HG03442 (cell line): ENCODE measurements around the gene DEFB129.
"Not testable (repeated sequence)": the region's sequence is repeated elsewhere in the genome, so short reads cannot be mapped to it uniquely, and the experiment has no call there.

ENCODE experiments used
- ATAC-seq: cut with Tn5 transposase; IDR thresholded peaks from one replicate; pipeline ENCODE4 v1.9.1; 2021; ENCODE audit warnings: mild to moderate bottlenecking, moderate library complexity; ENCODE audit not compliant: unreplicated experiment

DEFB129 gene, protein sequence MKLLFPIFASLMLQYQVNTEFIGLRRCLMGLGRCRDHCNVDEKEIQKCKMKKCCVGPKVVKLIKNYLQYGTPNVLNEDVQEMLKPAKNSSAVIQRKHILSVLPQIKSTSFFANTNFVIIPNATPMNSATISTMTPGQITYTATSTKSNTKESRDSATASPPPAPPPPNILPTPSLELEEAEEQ

DNA sequence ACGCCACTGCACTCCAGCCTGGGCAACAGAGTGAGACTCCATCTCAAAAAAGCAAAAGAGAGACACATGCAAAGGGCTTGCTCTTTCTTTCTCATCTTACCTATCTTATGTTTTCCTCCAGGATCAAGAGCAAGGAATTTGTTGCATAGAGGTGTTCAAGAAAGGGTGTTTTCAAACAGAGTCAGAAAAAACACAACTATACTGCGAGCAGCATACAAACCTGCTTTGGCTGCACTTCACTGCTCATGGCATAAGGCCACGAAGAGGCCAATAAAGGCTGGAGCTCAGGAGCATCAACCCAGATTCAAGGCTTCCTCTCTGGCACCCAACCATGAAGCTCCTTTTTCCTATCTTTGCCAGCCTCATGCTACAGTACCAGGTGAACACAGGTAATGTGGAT, at the start of gene DEFB129:
TSS of gene DEFB129 (plus strand) at position 301 of the 400 bp plus-strand sequence. CDS start at position 332, 31 bp downstream.
- ATAC-seq: no peak

DNA sequence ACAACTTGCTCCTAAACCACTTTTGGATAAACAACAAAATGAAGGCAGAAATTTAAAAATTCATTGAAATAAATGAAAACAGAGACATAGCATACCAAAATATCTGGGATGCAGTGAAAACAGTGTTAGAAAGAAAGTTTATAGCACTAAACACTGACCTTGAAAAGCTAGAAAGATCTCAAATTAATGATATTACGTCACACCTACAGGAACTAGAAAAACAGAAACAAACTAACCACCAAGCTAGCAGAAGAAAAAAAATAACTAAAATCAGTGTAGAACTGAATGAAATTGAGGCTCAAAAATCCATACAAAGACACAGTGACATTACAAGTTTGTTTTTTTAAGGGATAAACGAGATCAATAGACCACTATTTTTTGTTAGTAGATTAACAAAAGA, 42.8 kb upstream of the DEFB129 start:
- no peak for ATAC-seq

DNA sequence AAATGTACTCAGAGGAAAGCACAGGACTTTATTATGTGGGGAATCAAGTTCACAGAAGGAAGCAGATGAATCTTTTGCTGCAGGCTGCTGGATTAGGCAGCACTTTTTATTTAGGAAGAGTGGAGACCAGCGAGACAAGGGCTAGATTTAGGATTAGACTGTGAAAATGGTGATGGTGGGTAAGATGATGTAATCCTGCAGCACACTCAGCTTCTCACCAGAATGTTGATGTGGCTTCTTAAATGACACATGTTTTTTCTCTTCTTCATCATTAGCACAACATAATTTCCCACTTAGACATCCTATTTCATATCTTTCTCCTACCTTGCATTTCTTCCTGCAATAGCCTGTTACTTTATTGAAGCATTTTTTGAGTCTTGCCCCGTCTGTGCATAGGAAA, 39.3 kb upstream of the DEFB129 start:
- ATAC-seq: no peak

DNA sequence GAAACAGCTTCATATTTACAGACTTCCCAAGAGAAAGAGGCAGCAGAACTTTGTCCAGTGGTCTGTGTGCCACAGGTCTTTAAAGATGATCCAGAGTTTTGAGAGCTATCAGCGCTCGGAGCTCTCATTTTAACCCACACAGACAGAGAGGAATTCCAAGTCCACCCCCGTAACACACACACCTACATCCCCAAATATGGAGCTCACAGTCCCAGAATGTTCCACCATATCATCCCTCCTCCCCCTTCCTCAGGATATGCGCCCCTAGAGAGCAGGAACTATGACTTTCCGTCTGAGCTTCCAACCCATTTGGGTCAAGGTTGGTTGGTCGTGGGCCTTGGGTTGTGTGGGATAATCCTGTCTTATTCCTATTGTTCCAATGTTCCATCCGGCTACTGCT, 37.4 kb upstream of the DEFB129 start, which contains the start of gene DEFB128:
TSS of gene DEFB128 (minus strand) at position 101 of the 400 bp plus-strand sequence. CDS start at position 13, 88 bp downstream.
- ATAC-seq: no peak

DNA sequence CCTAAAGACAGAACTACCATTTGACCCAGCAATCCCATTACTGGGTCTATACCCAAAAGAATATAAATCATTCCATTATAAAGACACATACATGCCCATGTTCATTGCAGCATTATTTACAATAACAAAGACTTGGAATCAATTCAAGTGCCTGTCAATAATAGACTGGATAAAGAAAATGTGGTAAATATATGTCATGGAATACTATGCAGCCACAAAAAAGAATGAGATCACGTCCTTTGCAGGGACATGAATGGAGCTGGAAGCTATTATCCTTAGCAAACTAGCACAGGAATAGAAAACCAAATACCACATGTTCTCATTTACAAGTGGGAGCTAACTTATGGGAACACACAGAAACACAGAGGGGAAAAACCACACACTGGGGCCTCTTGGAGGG, 28.8 kb upstream of the DEFB129 start:
- ATAC-seq: no peak

DNA sequence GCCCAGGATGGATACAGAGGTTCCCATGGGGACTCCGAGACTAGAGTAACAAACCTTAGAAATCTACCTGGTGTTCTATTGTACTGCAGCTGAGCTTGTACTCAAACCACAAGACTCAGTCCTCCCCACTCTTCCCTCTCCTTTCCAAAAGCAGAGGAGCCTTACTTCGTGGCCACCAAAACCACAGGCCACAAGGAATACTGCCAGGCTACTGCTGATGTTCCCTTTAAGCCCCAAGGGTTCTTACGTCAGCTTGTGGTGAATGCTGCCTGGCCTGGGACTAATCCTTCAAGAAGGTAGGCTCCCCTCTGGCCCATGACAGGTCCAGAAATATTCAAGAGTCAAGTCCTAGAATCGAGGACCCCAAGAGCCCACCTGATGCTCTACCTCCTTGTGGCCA, 27.1 kb upstream of the DEFB129 start:
- ATAC-seq: no peak

DNA sequence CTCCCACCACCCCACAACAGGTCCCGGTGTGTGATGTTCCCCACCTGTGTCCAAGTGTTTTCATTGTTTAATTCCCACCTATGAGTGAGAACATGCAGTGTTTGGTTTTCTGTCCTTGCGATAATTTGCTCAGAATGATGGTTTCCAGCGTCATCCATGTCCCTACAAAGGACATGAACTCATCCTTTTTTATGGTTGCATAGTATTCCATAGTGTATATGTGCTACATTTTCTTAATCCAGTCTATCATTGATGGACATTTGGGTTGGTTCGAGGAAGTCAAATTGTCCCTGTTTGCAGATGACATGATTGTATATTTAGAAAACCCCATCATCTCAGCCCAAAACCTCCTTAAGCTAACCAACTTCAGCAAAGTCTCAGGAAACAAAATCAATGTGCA, 23.4 kb upstream of the DEFB129 start:
- not testable (repeated sequence) for ATAC-seq

DNA sequence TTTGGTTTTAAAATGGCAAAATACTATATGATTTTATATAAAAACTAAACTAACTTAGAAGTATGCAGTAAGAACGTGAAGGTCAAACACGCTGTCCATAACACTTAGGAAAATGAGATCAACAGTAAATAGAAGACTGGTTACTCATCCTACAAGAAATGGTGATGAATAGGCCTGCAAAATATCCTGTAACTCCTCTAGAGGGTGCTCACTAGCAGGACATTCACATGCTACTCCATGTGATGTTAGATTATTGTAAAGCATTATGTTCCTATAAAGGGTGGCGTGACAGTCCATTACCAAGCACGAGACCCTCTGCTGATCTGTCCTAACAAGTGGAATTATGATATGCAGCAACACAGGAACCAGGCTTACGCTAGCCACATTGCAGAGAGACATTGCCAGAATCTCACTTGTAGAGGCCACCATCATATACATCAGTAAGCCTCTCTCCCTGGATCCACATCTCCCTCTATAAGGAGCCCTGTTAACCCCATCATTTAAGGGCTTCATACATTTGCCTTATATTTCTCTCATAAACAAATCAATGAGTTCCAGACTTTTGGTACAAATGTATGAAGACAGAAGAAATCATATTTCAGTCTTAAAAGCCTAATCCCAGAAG, 18.0 kb upstream of the DEFB129 start:
- no peak for ATAC-seq

DNA sequence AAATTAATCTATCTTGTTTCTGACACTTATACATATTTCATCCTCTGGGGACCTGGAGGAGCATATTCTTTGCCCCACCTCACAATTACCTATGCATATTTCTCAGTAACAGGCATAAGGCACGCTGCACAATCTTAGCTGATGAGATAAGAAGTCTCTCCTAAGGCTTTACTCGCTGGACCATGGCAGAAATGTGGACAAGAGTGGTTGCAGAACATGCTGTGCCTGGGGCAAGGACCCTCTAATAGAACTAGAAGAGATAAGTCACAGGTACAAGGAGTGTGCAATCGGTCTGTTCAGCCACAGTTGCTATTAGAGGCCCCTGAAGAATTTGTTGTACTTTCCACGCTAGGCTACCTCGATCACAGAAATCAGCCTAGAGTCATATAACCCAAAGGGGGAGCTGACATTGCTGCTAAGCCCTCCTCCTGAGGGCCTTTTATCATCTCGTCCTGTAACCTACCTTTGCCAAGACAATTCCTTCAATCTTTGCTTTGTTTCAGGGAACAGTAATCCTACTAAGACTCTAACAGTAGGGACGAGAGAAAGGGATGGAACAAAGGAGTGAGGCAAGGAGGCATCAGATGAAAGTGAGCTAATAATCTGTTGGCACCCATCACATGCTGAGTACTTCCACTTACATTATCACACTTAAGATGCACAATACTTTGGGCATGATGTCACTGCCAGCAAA, 16.1 kb upstream of the DEFB129 start:
- no peak for ATAC-seq

DNA sequence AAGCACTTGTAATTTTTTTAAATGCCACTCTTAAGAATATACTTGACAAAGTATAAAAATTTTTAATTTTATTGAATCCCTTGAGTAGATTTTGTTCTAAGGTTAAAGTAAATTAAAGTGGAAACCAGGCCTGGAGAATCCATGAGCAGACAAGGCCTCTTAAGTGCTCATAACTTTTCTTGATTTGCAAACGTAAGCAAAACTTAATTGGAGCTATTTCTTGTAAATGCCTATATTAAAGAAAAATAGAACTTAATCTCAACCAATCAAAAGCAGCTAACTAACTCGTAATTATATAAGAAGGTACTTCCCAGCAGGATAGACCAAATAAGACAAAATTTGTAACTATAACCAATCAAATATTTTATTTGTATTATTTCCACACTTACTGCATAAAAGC, 12.7 kb upstream of the DEFB129 start:
- ATAC-seq: no peak

DNA sequence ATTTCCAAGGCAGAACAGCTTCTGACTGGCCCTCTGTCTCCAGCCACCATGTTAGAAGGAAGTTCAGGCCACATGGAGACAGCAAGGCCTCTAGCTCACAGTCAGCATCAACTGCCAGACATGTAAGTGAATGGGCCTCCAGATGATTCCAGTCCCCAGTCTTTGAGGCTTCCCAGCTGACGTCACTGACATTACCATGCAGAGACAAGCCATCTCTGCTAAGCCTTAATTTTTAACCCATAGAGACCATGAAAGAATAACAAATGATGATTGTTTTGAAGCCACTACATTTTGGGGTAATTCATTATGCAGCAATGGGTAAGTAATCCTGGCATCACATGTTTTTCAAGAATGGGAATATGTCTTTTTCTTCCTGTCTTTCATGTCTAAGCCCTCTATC, 11.3 kb upstream of the DEFB129 start:
- ATAC-seq: no peak

DNA sequence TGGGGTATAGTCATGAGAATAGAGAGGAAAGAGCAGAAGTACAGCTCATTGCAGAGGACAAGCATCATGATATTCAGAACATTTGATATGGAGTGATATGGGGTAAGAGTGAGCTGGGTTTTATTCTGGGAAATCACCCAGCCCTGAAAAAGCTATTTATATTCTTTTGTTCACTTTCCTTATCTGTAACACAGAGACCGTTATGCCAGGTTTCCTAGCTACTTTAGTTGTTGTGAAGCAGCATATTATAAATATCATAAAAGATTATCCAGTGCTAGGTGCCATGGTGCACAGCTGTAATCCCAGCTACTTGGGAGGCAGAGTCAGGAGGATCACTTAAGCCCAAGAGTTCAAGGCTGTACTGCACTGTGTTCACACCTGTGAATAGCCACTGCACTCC, 9.8 kb upstream of the DEFB129 start:
- no peak for ATAC-seq

DNA sequence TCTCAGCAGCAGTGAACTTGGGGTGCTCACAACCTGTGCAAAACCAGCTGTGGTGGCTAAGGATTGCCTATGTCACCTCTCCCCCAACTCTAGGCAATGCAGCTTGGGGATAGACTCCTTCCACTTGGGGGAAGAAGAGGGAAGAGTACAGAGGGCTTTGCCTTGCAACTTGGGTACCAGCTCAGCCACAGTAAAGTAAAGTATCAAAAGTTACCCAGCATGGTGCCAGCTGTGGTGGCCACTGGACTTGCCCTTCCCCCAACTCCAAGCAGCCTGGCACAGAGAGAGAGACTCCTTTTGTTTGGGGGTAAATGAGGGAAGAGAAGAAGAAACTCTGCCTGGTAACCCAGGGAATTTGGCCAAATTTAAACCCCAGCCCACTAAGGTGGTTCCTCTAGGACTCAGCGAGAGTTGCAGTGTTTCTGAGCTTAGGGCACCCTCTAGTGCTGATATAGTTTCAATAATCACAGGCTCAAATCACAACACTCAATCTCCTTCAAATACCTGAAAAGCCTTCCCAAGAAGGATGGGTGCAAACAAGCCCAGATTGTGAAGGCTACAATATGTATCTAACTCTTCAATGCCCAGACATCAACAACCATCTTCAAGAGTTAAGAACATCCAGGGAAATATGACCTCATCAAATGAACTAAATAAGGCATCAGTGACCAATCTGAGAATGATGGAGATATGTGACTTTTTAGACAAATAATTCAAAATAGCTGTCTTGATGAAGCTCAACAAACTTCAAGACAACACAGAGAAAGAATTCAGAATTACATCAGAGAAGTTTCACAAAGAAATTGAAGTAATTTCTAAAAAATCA, 7.6 kb upstream of the DEFB129 start:
- no peak for ATAC-seq

DNA sequence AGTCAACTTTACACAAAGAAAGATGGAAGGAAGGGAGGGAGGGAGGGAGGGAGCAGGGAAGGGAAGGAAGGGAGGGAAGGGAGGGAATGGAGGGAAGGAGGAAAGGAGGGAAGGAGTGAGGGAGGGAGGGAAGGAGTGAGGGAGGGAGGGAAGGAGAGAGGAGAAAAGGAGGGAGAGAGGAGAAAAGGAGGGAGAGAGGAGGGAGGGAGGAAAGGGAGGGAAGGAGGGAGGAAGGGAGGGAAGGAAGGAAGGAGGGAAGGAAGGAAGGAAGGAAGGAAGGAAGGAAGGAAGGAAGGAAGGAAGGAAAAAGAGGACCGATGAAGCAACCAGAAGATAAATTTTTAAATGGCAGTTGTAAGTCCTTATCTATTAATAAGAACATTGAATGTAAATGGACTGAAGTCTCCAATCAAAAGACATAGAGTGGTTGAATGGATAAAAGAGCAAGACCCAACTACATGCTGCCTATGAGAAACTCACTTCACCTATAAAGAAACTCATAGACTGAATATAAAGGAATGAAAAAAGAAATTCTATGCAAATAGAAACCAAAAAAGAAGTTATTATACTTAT, 5.7 kb upstream of the DEFB129 start:
- no peak for ATAC-seq

DNA sequence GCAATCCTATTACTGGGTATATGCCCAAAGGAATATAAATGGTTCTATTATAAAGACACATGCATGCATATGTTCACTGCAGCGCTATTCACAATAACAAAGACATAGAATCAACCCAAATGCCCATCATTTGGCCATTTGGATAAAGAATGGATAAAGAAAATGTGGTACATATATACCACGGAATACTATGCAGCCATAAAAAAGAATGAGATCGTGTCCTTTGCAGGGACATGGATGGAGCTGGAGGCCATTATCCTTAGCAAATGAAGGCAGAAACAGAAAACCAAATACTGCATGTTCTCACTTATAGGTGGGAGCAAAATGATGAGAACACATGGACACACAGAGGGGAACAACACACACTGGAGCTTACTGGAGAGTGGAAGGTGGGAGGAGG, 1.2 kb upstream of the DEFB129 start:
- ATAC-seq: not testable (repeated sequence)

DNA sequence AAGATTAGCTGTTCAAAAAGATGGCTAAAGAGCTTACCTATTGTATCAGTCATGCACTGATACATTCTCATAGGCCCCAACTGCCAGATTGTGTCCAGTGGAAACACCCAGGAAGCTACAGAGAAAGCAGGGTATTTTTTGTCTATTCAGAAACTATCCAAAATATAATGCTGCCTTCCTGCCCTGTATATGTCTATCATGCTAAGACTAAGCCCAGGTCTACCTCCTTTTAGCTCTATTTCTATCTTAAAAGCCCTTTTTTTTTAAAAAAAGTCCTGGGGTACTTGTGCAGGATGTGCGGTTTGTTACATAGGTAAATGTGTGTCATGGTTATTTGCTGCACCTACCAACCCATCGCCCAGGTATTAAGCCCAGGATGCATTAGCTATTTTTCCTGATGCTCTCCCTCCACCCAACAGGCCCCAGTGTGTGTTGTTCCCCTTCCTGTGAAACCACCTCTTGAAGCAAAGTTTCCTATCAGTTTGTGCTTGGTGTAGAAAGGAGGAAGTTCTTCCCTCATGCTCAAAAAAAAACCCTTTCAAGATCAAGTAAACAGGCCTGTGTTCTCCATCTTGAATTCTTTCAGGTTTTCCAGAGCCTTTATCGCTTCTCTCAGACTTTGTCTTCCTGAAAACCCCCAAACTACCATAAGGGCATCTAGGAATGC, 514 bp downstream of the DEFB129 start:
- no peak for ATAC-seq

DNA sequence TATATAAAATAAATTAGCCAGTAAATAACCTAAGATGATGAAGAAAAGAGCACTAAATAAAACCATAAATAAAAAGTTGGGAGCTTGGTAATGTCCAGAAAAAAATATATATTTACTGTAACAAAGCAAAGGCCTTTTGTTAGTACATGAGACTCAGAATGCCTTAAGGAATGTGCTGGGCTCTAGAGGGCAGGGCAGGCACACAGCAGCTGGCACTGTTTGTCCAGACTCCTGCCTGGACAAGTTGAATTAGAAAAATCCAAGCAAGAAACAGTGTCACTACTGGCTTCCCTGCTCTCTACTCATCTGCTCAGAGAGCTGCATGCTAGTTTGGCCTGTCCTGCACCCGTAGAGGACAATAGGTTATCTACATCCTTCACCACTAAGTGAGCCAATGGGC, 8.8 kb downstream of the DEFB129 start:
- ATAC-seq: no peak

DNA sequence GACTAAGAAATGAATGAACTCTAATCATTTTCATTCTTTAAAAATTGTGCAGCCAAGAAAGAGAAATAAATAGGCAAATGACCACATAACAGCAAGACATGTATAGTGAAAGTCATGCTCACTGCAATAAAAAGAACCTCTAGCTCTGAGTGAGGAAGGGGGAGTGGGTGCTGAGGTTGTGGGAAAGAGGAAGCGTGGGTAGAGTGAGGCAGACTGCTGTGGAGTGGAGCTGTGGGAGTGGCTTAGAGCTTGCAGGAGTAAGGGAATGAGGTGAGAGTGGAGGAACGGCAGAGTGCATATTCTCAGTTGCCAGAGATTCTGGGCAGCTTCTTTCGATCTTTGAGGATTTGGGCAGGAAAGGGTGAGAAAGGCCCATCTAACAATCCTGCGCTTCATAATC, 10.4 kb downstream of the DEFB129 start:
- no peak for ATAC-seq

DNA sequence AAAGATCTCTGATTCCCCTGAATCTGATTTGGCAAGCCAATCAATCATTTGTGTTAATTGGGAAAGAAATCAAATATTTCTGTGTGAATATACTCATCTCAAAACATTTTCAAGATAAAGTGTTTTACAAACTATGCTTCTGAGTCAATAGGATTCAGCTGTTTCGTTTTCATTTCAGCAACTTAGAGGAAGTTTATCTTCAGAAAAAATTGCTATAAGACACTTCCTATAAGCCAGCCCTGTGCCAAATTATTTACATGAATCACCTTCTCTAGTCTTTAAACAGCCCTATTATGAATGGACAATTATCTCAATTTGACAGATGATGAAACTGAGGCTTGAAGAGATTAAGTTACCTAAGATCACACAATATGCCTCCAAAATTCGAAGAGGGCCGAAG, 10.9 kb downstream of the DEFB129 start:
- ATAC-seq: peak; percentile 52

DNA sequence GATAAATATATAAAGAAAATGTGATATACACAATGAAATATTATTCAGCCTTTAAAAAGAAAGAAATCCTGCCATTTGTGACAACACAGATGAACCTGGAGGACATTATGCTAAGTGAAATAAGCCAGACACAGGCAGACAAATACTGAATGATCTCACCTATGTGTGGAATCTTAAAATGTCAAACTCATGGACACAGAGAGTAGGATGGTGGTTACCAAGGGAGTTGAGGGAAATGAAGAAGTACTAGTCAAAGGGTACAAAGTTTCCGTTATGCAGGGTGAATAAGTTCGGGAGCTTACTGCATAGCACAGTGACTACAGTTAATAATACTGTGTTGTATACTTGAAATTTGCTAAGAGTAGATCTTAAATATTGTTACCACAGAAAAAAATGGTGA, 15.8 kb downstream of the DEFB129 start:
- no peak for ATAC-seq

DNA sequence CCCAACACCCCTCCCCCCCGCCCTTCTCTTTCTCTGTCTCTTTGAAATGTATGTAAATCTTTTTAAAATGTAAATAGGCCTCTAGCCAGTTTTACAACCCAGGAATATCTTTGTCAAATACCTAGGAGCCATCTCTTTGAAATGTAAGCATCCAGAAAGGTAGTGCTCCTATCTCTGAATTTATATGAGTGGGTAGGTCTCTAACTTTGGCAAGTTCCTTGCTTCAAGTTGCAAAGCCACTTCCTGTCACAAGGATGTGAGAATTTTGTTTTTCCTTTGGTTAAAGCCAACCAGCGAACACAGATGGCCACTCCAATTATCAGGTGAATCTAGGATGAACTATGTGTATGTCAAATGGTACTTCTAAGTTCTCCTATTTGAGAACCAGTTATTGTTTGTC, 24.3 kb downstream of the DEFB129 start:
- ATAC-seq: no peak
